Measurements from ENCODE around the gene WDR3. TPM values are rescaled to one million over a fixed set of nuclear protein-coding genes. Genes with fewer than 3 reads are reported as not detected.

The WDR3 gene
- total RNA-seq, 4 donors from 2014 or later = 7.0 to 13.2 (median 11.1) TPM

GRCh38 chr1:117921991-117922390 lies 7.5 kb upstream of the WDR3 start:
- no peak for TF ChIP-seq CTCF (IDR thresholded peaks at IDR 0.05; ENCODE audit: low read depth)

- TF ChIP-seq CTCF (IDR thresholded peaks at IDR 0.05; ENCODE audit: low read depth) = no peak
Observed at GRCh38 chr1:117925981-117926380, 3.6 kb upstream of the WDR3 start.

- TF ChIP-seq CTCF (IDR thresholded peaks at IDR 0.05; ENCODE audit: low read depth) = no peak
Observed at GRCh38 chr1:117928881-117929342, 627 bp upstream of the WDR3 start.

- no peak for TF ChIP-seq CTCF (IDR thresholded peaks at IDR 0.05; ENCODE audit: low read depth)
Observed at GRCh38 chr1:117930173-117930447, 571 bp downstream of the WDR3 start.

GRCh38 chr1:117930484-117930883 lies 945 bp downstream of the WDR3 start:
- no peak for TF ChIP-seq CTCF (IDR thresholded peaks at IDR 0.05; ENCODE audit: low read depth)

- TF ChIP-seq CTCF (IDR thresholded peaks at IDR 0.05; ENCODE audit: low read depth) = no peak
Observed at GRCh38 chr1:117932576-117932975, 3.0 kb downstream of the WDR3 start.

- TF ChIP-seq CTCF (IDR thresholded peaks at IDR 0.05; ENCODE audit: low read depth) = no peak
Observed at GRCh38 chr1:117933769-117934168, 4.2 kb downstream of the WDR3 start.

GRCh38 chr1:117942293-117942692 lies 12.8 kb downstream of the WDR3 start:
- TF ChIP-seq CTCF (IDR thresholded peaks at IDR 0.05; ENCODE audit: low read depth) = no peak
